Activated CD4-positive, CD25-positive, alpha-beta regulatory T cell (primary cell): ENCODE measurements around the gene C10orf105.

Experiments used
- DNase-seq, 4 experiments: peaks; one replicate each; lab custom pipeline; 2025; lab: John Stamatoyannopoulos, UW

Gene C10orf105

GRCh38 chr10:71675295-71675970 is 44.1 kb downstream of the C10orf105 start:
- DNase-seq: no peak

DNA sequence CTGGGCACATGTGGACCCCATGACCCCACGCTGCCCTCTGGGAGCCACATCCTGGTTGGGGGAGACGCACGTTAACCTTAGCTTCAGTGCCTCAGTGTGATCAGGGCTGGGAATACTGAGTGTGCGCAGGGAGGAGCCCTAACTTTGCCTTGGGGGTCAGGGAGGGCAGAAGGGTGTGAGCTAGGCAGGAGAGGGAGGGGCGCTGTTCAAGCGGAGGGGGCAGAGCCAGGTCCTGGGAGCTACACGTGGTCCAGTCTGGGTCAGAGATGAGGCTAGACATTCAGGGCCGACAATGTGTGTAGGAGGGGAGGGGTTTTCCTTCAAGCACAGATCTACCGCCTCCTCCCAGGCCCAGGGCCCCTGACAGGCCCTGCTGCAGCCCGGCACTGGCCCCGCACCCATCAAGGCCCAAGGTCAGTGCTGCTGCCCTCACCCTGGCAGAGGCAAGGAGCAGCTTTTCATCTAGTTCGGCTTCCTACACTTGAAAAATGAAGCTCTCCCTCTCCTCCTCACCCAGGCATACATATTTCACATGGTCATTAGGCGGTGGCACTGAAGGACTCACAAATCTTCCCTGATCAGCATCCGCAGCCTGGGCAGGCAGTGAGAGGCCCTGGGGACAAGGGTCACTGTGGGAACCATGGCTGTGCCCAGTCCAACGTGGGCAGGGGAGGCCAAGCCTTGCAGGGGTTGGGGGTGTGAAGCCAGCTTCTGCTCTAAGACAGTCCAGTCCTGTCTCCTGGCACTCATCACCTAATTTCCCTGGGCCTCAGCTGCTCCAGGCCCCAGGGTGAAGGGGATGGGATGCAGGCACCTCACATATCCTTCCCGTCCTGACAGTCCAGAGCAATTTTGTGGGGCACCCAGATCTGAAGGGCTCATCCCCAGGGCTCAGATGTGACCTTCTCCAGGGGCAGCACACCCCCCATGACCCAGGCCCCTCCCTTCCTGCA is 47.3 kb downstream of the C10orf105 start:
- no peak for DNase-seq

- no peak for DNase-seq
These were observed 52.2 kb downstream of the C10orf105 start for GRCh38 chr10:71667387-71667752.

GRCh38 chr10:71666639-71667386 is 52.8 kb downstream of the C10orf105 start:
- DNase-seq: no peak

GRCh38 chr10:71665456-71665855 is 54.1 kb downstream of the C10orf105 start:
- no peak for DNase-seq

GRCh38 chr10:71664585-71664984 is 55.0 kb downstream of the C10orf105 start:
- no peak for DNase-seq

DNA sequence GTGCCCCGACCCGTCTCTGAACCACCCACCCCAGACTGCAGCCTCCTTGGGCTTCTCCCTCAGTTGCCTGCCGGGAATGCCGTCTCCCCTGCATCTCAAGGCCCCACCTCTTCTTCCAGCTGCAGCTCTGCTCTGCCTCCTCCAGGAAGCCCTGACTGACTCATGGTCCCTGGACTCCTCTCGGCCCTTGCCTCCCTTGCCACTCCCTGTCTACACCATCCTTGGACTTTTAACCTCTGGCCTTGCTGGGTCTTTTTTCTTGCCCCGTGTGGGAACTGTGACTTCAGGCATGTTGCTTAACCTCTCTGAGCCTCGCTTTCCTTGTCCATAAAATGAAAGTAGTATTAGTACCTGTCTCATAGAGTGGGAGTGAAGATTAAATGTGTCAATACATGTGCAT is 56.3 kb downstream of the C10orf105 start:
- DNase-seq: no peak

- no peak for DNase-seq
These were observed 57.7 kb downstream of the C10orf105 start for GRCh38 chr10:71661779-71662336.
